ENCODE results near the gene ROBO4. TPM values are rescaled to one million over a fixed set of nuclear protein-coding genes. Genes with fewer than 3 reads are reported as not detected.

The ROBO4 gene
- polyA plus RNA-seq, 2 of the 4 experiments (the other 2 are of a cell fraction): not detected

GRCh38 chr11:124895471-124895971 lies 2.1 kb downstream of the ROBO4 start (continued):
- no peak for TF ChIP-seq SREBF2 (IDR thresholded peaks at IDR 0.05)
- TF ChIP-seq CHD4 (IDR thresholded peaks at IDR 0.05; ENCODE audit: borderline replicate concordance): no peak
- no peak for TF ChIP-seq POLR2A (IDR thresholded peaks at IDR 0.05; ENCODE audit: low read length)

- ChIA-PET POLR2A (interaction anchor here (0.6 kb wide), 1 partner anchor 19 kb away, joined by 4 read pairs; no protein-coding TSS in a partner anchor), CTCF (interaction anchor here (1.2 to 1.8 kb wide), 3 partner anchors 19 to 29 kb away, joined by 3 to 6 read pairs (median 4); no protein-coding TSS in a partner anchor)
- Histone ChIP-seq H3K4me2 (no peak overlapping the region), H3K4me1 (peaks cover 14% of the 10 kb centered on the region; the same call in 2 of the 3 replicates), H3K9me3 (no peaks in the 10 kb centered on the region), H3K27ac (no peak overlapping the region), H3K4me3 (no peak overlapping the region)
- ATAC-seq (no peak), DNase-seq (ENCODE audit: low read depth in 1 of 2, low spot score in 1 of 2) (no peak), FAIRE-seq (no peak)
- no peak for TF ChIP-seq ATOH8 (CRISPR knock-in tag; IDR thresholded peaks at IDR 0.05; ENCODE audit: low read depth)
- no peak for TF ChIP-seq HMGXB4 (CRISPR knock-in tag; IDR thresholded peaks at IDR 0.05; ENCODE audit: borderline replicate concordance)
- 49% methylated on average over 4 of the region's 4 CpGs for WGBS (ENCODE audit: missing lambda C conversion rate)
These were observed 2.8 kb downstream of the ROBO4 start for GRCh38 chr11:124894606-124895430.

GRCh38 chr11:124893781-124894401 lies 3.8 kb downstream of the ROBO4 start:
- no peak for ATAC-seq
- ChIA-PET CTCF (interaction anchor here (1.3 to 1.8 kb wide), 2 partner anchors 18 to 27 kb away, joined by 3 to 6 read pairs; no protein-coding TSS in a partner anchor), POLR2A (interaction anchor here (3.4 kb wide), 1 partner anchor 18 kb away, joined by 10 read pairs; no protein-coding TSS in a partner anchor)

More at GRCh38 chr11:124893781-124894401, 3.8 kb downstream of the ROBO4 start:
- H3K4me2 ChIP-seq: no peak overlapping the region
- FAIRE-seq (no peak), DNase-seq (ENCODE audit: low read depth in 1 of 2, low spot score in 1 of 2) (no peak)
- H3K4me1 ChIP-seq: peaks cover 11% of the 10 kb centered on the region; the same call in 2 of the 3 replicates
- 61% methylated on average over 7 of the region's 14 CpGs for WGBS (ENCODE audit: missing lambda C conversion rate)
- no peak for TF ChIP-seq ZSCAN20 (CRISPR knock-in tag; IDR thresholded peaks at IDR 0.05)
- TF ChIP-seq ELK1 (IDR thresholded peaks at IDR 0.05; ENCODE audit: low read depth, low read length): no peak
- no peak for TF ChIP-seq CBX2 (IDR thresholded peaks at IDR 0.05; ENCODE audit: borderline replicate concordance, low read depth)
- TF ChIP-seq ZFP36 (IDR thresholded peaks at IDR 0.05; ENCODE audit: borderline replicate concordance, partially characterized antibody): no peak
- TF ChIP-seq NR3C1 (IDR thresholded peaks at IDR 0.05): no peak
- no peak for TF ChIP-seq CBX8 (IDR thresholded peaks at IDR 0.05)
- TF ChIP-seq BCL3 (IDR thresholded peaks at IDR 0.05): no peak
- no peak for TF ChIP-seq MAZ (IDR thresholded peaks at IDR 0.05; ENCODE audit: borderline replicate concordance, low read depth, low read length)
- H3K9me3 ChIP-seq: no peaks in the 10 kb centered on the region
- H3K27ac ChIP-seq: no peak overlapping the region
- no peak overlapping the region for H3K4me3 ChIP-seq
